NAMALWA (cell line): Measurements from ENCODE around the gene GPC5.
"Not testable (repeated sequence)": the region's sequence is repeated elsewhere in the genome, so short reads cannot be mapped to it uniquely, and the experiment has no call there.

Experiments
- DNase-seq: peaks from one replicate; pipeline ENCODE4 v3.0.0-alpha.2; 2015; ENCODE audit warnings: low spot score

Gene GPC5

DNA sequence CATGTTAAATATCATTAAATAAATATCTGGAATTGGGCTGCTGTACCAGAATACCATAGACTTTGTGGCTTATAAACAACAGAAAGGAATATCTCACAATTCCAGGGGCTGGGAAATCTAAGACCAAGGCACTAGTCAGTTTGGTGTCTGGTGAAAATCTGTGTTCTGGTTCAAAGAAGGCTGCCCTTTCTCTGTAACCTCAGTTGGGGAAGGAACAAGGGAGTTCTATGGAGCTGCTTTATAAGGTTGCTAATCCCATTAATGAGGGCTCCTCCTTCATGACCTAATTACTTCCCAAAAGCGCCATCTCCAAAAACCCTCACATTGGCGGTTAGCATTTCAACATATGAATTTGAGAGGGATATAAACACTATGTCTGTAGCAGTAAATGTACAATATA is 480.9 kb downstream of the GPC5 start:
- no peak for DNase-seq

DNA sequence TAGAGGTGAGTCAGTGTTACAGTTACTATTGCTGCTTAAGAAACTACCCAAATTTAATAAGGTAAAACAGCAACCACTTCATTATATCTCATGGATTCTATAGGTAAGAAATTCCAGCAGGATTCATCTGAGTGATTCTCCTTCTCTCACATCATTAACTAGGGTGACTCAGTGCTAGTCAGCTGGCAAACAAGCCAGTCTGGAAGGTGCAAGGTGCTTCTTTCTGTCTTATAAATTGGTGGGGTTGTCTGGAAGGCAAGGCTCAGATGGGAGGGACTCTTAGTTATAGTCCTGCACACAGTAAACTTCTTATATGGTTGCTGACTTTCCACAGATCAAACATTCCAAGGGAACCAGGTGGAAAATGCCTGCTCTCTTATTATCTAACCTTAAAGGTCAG is 484.5 kb downstream of the GPC5 start:
- no peak for DNase-seq

DNA sequence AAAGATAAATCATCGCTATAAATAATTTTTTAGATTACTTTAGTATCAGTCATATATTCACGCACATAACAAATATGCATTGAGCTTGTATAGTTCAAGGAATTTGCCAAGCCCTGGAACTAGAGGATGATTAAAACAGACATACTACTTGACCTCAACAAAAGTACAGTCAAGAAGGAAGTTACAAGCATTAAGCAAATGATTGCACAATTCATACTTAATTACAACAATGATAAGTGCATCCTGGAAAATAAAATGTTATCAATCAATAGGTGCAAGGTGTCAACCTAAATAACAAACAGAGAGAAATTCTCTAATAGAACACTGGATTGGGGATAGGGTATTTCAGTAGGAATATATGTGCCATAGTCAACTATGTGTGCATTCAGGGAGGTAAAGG is 491.2 kb downstream of the GPC5 start:
- DNase-seq, result no peak

DNA sequence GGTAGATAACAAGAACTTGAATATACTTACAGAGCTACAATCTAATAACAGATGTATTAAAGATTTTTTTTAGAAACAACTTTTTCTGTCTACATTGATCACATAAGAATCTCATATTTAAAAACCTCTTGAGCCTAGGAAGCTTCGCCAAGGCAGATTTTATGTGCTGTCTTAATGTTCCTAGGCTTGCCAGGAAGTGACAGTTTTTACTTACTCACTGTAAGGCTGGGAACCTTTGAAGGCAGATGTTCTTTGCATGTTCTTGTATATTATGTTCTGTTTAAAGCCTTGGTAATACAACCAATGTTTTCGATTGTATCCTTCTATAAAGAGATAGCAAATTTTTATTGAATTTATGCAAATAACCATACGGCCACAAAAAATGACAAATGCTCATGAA is 492.7 kb downstream of the GPC5 start:
- DNase-seq, result no peak

DNA sequence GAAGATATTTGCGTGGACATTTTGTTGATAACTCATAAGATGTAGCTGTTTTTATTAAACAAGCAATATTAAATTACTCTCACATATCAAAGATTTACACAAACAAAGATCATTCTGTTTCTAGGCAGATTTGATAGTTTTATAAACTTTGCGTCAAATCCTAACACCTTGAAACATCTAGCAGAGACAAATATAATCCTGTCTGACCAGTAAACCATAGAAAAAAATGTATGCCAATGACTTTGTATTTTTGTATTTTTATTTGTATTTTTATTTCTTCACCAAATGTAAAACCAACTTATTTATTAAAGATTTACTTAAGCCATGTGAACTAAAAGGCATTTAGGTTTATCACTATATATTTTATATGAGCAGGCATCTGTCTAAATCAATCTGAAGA is 494.6 kb downstream of the GPC5 start:
- DNase-seq, result no peak

DNA sequence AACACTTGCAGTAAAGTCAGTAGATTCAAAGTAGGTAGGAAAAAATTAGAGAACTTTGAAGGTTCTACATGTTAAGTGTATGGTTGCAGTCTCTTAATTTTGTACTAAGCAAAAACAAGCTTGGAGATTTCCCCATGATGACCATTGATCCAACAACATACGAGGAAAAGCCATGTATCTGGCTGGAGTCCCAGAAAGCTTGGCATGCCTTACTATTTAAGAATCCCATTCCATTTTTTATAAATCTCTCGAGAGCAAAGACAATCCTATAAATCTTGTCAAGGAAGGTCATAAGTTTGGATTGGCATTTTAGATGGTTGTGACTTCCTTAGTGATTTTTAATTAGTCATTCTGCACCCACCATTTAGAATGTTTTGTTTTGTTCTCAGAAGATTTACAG is 495.9 kb downstream of the GPC5 start:
- DNase-seq, result no peak

DNA sequence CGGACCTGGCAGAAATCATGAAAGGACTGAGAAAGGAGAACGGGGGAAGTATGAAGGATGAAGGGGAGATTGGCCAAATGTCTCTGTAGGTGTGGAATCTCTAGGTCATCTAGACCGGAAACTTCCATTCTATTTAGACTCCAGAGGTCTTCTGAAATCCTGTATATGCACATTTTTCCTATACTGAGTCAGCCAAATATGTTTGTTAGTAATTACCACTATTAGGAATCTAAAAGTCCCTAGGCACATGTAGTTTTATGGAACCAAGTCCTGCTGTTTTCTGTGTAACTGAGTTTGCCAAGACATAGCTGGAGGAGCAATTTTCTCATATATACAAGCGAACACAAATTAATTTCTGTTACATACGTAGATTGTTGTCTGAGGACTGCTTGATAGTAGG is 498.1 kb downstream of the GPC5 start:
- DNase-seq, result no peak

DNA sequence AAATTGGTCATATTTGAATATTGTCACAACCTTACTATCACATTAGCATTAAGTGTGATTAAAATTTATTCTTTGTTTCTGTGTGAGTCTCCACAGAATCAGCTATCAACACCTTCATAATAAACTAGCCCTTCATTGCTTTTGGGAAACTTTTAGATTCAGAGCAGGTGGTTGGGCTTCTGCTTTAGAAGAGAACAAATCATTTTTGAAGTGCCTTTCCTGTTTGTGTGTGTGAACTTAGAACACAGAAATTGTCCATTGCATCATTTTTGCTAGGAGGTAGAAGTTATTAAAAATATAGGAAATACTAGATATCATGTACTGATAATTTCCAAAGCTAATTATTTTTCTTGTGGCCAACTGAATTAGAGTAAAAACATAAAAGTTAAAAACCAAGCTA is 500.6 kb downstream of the GPC5 start:
- not testable (repeated sequence) for DNase-seq

DNA sequence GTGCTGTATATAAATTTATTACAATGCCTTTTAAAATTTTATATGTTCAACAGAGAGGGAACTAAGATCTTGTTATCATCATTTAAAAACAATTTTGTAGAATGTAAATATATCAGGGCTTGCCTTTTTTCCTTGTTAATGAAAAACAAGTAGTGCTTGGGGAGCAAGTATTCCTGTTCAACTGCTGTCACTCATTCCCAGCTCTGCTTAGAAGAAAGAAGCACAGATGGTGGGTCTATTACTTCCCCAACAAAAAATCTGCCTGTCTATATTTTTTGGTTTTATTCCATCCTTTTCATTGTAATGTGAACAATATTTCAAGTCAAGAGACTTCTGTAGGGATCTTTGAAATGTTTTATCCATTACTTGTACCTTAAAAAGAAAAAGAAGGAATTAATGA is 503.9 kb downstream of the GPC5 start:
- DNase-seq, result no peak

DNA sequence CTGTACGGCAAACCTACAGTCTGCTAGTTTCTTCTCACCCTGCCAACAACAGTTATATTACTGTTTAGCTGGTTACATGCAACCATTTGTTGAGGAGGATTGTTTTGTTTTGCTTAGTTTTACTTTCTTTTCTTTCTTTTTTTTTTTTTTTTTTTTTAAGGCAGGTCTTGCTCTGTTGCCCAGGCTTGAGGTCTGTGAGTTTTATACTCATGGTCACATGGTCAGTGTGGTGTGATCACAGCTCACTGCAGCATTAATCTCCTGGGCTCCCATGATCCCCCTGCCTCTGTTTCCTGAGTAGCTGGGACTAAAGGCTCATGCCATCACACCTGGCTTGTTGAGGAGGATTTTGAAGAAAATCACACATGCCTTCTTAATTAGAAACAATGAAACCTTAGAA is 505.6 kb downstream of the GPC5 start:
- DNase-seq, result peak; percentile 20

DNA sequence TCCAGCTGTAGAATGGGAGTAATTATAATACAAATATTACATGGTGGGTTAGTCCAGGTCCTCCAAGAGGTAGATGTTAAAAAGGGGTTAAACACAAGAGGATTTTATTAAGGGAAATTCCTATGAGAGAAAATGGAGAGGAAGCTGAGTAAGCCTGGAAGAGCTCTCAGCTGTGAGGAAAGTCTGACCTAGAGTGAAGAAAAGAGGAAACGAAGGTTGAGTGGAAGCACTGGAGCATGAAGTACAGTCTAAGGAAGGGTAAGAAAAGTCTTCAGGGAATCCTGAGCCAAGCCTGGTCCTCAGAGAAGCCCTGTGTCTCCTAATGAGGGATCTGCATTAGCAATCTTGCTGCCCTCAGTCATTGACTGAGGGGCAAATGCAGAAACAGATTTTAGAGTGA is 506.2 kb downstream of the GPC5 start:
- DNase-seq, result peak; percentile 51

DNA sequence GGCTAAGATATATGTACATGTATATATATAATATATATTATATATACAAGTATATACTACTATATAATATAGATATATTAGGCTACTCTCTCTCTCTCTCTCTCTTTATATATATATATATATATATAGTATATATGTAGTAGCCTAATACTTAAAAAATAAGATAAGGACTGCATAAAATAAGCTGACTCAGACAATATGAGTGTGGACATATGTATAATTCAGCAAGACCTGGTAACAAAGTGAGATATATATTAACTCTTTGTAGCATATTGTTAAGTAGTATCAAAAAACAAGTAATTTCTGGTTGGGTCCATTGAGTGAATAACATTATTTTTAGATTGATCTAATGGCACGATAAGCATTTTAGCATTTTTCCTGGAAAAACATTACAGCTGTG is 509.0 kb downstream of the GPC5 start:
- no peak for DNase-seq

DNA sequence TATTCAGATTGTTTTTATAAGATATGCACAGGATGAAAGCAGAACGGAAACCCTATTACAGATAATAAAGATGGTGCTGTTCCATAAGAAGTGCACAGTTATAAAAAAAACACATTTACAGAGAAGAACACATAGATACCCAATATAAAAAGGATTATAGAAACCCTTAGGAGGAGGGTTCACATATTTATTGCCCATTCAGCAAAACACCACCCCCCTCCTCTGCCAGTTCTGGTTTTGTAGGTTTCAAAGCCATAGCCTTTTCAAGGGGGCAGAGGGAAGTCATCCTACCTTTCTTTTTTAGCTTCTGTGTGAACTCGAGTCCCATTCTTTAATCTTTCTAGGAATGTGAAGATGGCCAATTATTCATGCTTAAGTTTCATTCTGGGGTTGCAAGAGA is 511.2 kb downstream of the GPC5 start:
- DNase-seq, result no peak

DNA sequence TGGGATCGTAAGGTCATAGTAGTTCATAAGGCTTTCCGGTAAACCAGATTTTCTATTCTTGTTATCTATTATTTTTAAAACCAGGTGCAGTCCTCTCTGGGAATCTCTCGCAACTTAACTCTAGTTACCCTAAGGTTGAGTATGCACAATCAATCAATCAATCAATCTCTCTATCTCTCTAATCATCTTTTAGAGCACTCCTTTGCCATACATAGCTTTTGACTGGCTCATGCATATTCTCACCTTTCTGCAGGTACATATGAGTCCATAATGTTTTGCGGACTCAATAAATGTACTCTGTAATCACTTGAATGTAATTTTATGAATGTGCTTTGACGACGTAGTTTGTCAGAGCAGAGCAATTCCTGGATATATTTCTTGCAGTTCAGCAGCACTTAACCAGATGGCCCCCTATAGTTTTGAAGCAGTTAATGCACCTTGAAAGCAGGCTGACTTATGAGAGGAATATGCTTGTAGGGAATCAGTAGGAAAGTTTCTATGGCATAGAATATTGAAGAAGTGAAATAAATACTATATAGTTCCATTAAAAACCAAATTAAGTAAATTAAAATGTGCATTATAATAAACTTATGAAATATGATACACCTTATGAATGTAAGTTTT is 524.7 kb downstream of the GPC5 start:
- peak; percentile 34 for DNase-seq

DNA sequence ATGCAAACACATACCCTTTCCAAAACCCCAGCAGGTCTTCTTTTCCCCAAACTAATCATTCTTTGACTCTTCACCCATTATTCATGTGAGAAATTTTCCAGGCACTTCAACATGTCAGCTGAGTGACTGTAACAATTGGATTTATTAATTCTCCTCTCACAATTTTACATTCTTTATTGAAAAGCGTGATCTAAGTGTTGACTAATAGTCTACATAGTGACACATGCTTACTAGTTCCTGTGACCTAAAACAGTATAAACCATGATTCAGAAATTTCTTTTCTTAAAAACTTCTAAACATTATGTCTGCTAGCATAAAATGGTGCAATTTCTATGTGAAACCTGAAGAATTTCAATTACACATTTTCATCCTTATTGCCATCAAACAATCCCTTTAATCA is 532.3 kb downstream of the GPC5 start:
- DNase-seq, result no peak

DNA sequence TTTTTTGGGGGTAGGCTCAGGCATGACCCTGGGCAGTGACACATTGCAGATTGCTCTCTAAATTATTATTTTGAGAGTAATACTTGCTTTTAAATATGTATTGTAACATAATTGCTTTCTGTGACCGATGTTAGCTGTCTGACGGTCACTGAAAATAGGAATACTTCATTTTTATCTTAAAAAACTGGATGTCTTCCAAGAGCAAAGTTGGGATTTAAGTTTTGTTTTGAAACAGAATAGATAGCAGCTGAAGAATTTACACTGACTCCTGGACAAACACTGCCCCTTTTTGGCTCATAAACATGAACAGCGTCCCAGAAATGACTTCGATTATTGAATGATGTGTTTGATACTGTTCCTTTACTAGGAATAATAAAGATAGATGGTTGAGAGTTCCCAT is 535.9 kb downstream of the GPC5 start:
- no peak for DNase-seq

DNA sequence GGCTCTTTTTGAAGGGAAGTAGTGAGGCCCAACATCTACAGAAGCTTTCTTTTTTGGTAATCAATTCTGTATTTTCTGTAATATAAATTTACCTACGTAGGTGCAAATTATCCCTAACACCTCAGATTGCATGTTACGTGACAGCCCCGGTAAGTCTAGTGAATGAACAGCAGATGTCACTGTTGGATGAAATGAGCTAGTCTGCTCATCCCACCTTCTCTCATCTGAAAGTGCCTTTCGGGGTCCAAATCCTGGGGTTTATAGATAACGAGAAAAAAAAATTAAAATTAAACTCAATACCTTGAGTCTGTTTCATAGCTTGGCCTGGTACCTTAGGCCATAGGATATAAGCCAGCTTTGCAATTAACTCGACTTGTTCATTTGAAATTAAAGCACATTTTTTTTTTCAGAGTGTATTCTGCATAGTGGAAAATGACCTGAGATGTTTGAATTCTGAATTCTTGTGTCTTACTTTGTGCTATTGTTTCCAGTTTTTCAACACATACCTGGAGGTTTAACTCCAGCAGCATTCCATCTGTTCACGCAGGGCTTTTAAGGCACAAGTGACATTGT is 548.2 kb downstream of the GPC5 start:
- peak; percentile 64 for DNase-seq

DNA sequence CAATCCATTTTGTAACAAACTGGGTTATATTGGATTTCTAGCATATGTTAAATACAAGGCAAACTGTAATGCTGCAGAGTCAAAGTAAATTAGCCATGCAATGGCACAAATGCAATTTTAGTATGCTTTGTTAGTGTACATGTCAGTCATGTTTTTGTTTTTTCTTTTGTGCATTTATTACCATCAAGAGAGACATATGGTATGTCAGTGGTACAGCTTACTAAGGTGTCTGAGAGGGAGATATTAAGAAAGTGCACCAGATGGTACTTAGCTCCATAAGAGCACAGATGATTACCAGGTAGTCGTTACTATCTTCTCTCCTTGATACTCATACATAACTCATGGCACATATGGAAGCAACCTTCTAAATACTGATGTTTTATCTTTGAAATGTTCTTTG is 550.3 kb downstream of the GPC5 start:
- DNase-seq, result no peak

DNA sequence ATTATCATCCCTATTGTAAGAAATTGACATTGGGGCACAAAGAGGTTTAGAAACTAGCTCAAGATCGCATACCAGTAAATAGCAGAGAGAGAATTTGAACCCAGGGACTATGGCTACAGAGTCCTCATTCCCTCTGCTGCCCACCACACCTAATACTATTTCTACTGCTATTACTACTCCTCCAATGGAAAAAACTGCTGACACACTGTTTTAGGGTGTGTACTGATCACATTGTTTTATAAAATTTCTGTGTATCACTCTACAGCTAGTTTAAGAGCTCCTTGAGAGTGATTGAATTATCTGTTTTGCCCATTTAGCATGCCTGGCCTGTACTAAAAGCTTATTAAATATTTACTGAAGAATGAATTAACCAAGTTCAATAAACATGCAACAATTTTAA is 552.4 kb downstream of the GPC5 start:
- DNase-seq, result no peak

DNA sequence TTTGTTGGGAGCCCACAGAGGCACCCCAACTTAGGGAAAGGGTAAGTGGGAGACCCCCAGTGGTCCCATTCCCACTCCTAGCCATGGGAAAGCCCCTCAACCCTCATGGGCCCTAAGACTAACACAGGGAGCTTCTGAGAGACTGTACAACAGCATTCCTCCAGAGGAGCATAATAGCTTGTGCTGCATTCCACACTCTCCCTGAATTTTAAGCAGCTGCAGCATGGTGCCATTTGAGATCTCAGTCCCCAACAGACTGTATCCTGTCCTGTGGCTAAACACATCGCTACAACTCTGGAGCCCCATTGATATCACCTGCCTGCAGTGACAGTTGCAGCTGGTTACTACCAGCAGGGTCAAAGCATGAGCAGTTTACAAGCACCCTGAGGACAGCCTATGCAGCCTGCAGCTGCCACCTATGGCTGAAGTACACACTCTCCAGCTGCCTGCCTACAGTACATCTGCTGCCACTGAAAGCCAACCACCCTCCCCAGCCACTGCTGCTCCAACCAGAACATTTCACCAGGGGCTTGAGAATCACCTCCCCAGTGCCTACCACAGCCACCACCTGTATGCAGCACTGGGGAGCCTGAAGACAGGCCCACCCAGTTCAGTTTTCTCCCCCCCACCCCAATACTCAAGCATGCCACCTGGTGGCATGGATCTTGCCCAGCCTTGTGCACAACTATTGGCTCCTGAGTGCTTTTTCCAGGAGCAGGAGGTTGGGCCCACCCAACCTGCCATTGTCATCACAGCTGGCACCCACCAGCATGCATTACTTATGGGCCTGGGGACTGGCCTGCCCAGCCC is 557.3 kb downstream of the GPC5 start:
- DNase-seq, result no peak

DNA sequence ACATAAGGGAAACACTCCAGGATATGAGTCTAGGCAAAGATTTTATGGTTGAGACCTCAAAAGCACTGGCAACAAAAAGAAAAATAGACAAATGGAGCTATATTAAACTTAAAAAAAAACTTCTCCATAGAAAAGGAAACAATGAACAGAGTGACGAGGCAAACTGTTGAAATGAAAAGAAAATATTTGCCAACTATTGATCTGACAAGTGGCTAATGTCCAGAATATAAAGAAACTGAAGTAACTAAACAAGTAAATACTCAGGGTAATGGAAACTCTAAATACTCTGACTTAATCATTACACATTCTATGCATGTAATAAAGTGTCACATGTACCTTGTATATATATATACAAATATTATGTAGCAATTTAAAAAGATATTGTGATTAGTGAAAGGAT is 562.5 kb downstream of the GPC5 start:
- DNase-seq, result no peak

DNA sequence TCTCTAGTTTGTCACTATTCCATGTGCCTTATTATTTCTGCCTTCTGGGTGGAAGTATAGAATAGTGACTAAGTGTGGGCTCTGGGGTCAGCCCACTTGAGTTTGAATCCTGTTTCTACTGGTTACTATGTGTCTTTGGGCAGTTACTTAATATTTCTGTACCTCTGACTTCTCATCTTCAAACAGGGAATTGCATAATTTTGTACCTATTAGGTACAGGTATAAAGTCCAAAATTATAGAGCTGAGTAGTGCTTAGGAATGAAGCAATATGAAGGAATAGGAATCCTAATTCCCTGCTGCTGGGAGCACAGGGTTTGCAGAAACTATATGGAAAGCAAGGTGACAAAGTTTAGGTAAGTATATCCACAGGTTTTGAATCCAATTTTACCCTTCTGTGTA is 564.5 kb downstream of the GPC5 start:
- no peak for DNase-seq

DNA sequence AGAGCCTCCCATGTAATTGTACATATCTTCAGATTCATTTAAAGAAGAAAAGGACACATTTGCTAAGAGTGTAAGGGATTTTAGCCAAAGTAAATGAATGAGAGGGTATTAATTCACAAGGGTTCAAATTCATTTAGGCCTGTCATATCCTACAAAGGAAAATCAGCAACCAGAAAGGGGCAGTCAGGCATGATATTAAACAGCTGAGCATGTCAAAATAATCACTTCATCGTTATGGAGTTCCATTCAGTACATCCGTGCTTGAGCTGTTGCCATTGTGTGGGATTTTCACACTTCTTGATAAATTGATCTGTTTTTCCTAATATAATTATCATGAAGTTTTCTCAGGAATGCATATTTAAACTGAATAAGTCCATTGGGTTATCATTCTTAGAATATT is 567.1 kb downstream of the GPC5 start:
- DNase-seq, result no peak

DNA sequence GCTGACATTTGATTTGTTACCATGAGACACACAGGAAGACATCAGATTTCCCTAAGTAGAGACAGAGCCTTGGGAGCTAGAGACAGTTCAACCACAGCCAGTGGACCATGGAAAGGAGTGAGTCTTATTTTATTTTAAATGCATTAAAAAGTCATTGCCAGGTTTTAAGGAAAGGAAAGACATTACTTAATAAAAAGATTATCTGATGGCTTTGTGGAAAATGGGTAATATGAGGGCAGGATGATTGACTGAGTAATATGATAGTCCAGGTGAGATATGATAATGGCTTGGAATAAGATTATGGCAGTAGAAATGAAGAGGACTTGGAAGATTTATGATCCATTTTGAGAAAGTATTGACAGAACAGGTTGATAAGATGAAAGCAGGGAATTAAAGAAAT is 580.1 kb downstream of the GPC5 start:
- no peak for DNase-seq
